ENCODE results near the gene CD80. TPM values are rescaled to one million over a fixed set of nuclear protein-coding genes. Genes with fewer than 3 reads are reported as not detected.

The CD80 gene
- total and polyA plus RNA-seq, 10 of the 15 experiments (the other 5 are each of a cell fraction or from before 2014, with no cell fraction given), result 41.4 to 137 (median 58.1) TPM

DNA sequence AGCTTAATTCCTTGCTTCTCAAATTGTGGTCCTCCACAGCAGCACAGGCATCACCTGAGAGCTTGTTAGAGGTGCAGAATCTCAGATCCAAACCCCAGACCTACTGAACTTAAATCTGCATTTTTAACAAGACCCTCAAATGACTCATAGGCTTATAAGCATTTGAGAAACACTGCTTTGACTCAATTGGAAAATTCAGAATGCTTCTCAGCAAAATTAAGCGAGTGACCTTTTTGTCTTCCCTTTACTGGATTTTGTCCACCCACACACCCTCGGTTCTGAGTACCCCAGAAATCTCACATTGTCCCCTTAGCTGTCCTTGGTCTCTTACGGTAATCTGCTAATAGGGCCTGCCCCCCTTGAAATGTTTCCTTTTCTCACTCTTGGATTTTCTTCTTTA is 17.9 kb downstream of the CD80 start:
- no peak for FAIRE-seq
- H3K36me3 ChIP-seq (ENCODE audit: control insufficient read depth in 2 of 2, insufficient read depth in 2 of 2, low read length in 1 of 2), result peaks cover 0 to 39% of the 10 kb centered on the region in 2 experiments
- H3K9me3 ChIP-seq (replicated peaks; ENCODE audit: control insufficient read depth, insufficient read depth, low read length), result no peaks in the 10 kb centered on the region; the same call in 1 of the 3 replicates
- in situ Hi-C loops (cut with MboI) (no loop called here), intact Hi-C loops (cut with micrococcal nuclease; ENCODE audit: unreplicated experiment) (no loop called here)
- H3K27ac ChIP-seq (ENCODE audit: control insufficient read depth, insufficient read depth), result peak overlapping the region; percentile 55
- ChIA-PET RAD21 (ENCODE audit: unreplicated experiment) (interaction anchor here (0.7 to 6.0 kb wide), 7 partner anchors 16 to 135 kb away, joined by 3 to 27 read pairs (median 4); partner anchors contain the start of gene TMEM39A), POLR2A (interaction anchor here (0.6 to 2.3 kb wide), 6 partner anchors 9 to 77 kb away, joined by 3 to 11 read pairs (median 4); no protein-coding TSS in a partner anchor), CTCF (interaction anchor here (0.6 to 1.7 kb wide), 8 partner anchors 8 to 276 kb away, joined by 3 to 7 read pairs (median 4); partner anchors contain the start of gene CD80), SMC1A (ENCODE audit: uncharacterized antibody, unreplicated experiment) (interaction anchor here (0.7 to 4.0 kb wide), 11 partner anchors 9 to 155 kb away, joined by 3 to 28 read pairs (median 4); partner anchors contain the start of gene CD80)
- H3K79me2 ChIP-seq (ENCODE audit: control insufficient read depth, insufficient read depth, low read length), result peaks cover 79% of the 10 kb centered on the region
- TF ChIP-seq EGR1 (IDR thresholded peaks at IDR 0.05; ENCODE audit: borderline replicate concordance in 1 of 2, low read depth in 2 of 2, low read length in 2 of 2), result 0 out of 3 replicates have a peak, but pooled peaks of 1 of the 2 experiments have one; percentile 19
- no peak for TF ChIP-seq ZNF384 (IDR thresholded peaks at IDR 0.05; ENCODE audit: borderline replicate concordance, low read depth, low read length)
- no peaks in the 10 kb centered on the region for H4K20me1 ChIP-seq (ENCODE audit: control insufficient read depth, insufficient read depth)
- DNase-seq (ENCODE audit: low read depth, low spot score), result no peak
- peak overlapping the region; percentile 17; the same call in 1 of the 2 replicates for H3K4me3 ChIP-seq
- peak overlapping the region; percentile 51 for H3K4me2 ChIP-seq (ENCODE audit: control insufficient read depth, insufficient read depth)
- no peak overlapping the region for H2AFZ ChIP-seq (ENCODE audit: control insufficient read depth, low read depth, low read length)
- WGBS (ENCODE audit: insufficient coverage, insufficient replicate concordance, low lambda C conversion rate, missing lambda C conversion rate), result 2% methylated on average over 3 of the region's 3 CpGs
- H3K27me3 ChIP-seq (replicated peaks in 1 of 2; ENCODE audit: control insufficient read depth in 2 of 2, insufficient read depth in 2 of 2, low read length in 1 of 2), result no peaks in the 10 kb centered on the region
- peak; percentile 36 for ATAC-seq
- no TSS peak for BruUV-seq (replicated peaks)
- H3K4me1 ChIP-seq (ENCODE audit: control insufficient read depth, insufficient read depth, low read length), result peaks cover 16% of the 10 kb centered on the region
- no peak overlapping the region for H3K9ac ChIP-seq (ENCODE audit: control insufficient read depth, insufficient read depth, low read length)

GRCh38 chr3:119538772-119539171 is 20.6 kb downstream of the CD80 start:
- Histone ChIP-seq H3K9ac (ENCODE audit: control insufficient read depth, insufficient read depth, low read length) (no peak overlapping the region), H3K27me3 (replicated peaks in 1 of 2; ENCODE audit: control insufficient read depth in 2 of 2, insufficient read depth in 2 of 2, low read length in 1 of 2) (no peaks in the 10 kb centered on the region), H3K79me2 (ENCODE audit: control insufficient read depth, insufficient read depth, low read length) (peaks cover 59% of the 10 kb centered on the region), H3K4me3 (no peak overlapping the region), H2AFZ (ENCODE audit: control insufficient read depth, low read depth, low read length) (no peak overlapping the region), H3K4me2 (ENCODE audit: control insufficient read depth, insufficient read depth) (peak overlapping the region; percentile 31), H3K9me3 (replicated peaks; ENCODE audit: control insufficient read depth, insufficient read depth, low read length) (no peaks in the 10 kb centered on the region), H4K20me1 (ENCODE audit: control insufficient read depth, insufficient read depth) (no peaks in the 10 kb centered on the region), H3K4me1 (ENCODE audit: control insufficient read depth, insufficient read depth, low read length) (peaks cover 16% of the 10 kb centered on the region), H3K27ac (ENCODE audit: control insufficient read depth, insufficient read depth) (peak overlapping the region; percentile 63; the same call in 1 of the 2 replicates), H3K36me3 (ENCODE audit: control insufficient read depth in 2 of 2, insufficient read depth in 2 of 2, low read length in 1 of 2) (peaks cover 0 to 26% of the 10 kb centered on the region in 2 experiments)
- CTCF ChIA-PET, result interaction anchor here (0.6 to 2.2 kb wide), 7 partner anchors 8 to 207 kb away, joined by 3 to 14 read pairs (median 6); partner anchors contain the start of gene CD80
- POLR2A ChIA-PET, result interaction anchor here (1.1 kb wide), 2 partner anchors 12 to 138 kb away, joined by 3 read pairs; partner anchors contain the start of gene COX17
- DNase-seq (ENCODE audit: low read depth, low spot score) (no peak), FAIRE-seq (no peak), ATAC-seq (peak; percentile 43)
- SMC1A ChIA-PET (ENCODE audit: uncharacterized antibody, unreplicated experiment), result interaction anchor here (1.2 to 4.0 kb wide), 9 partner anchors 8 to 39 kb away, joined by 3 to 28 read pairs (median 7); partner anchors contain the start of gene CD80
- intact Hi-C loops (cut with micrococcal nuclease; ENCODE audit: unreplicated experiment) (no loop called here), in situ Hi-C loops (cut with MboI) (no loop called here)
- no TSS peak for BruUV-seq (replicated peaks)
- WGBS (ENCODE audit: insufficient coverage, insufficient replicate concordance, low lambda C conversion rate, missing lambda C conversion rate), result 53% methylated on average over 1 of the region's 1 CpG
- RAD21 ChIA-PET (ENCODE audit: unreplicated experiment), result interaction anchor here (0.8 to 6.0 kb wide), 5 partner anchors 15 to 61 kb away, joined by 3 to 27 read pairs (median 4); partner anchors contain the start of gene CD80
- TF ChIP-seq, protein P1, sequence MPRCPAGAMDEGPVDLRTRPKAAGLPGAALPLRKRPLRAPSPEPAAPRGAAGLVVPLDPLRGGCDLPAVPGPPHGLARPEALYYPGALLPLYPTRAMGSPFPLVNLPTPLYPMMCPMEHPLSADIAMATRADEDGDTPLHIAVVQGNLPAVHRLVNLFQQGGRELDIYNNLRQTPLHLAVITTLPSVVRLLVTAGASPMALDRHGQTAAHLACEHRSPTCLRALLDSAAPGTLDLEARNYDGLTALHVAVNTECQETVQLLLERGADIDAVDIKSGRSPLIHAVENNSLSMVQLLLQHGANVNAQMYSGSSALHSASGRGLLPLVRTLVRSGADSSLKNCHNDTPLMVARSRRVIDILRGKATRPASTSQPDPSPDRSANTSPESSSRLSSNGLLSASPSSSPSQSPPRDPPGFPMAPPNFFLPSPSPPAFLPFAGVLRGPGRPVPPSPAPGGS (IDR thresholded peaks at IDR 0.05; ENCODE audit: borderline replicate concordance, insufficient read depth, low read depth, low read length, poor library complexity, severe bottlenecking), result peak; percentile 41
- TF ChIP-seq SREBF2 (IDR thresholded peaks at IDR 0.05; ENCODE audit: low read length) (no peak), BHLHE40 (IDR thresholded peaks at IDR 0.05; ENCODE audit: borderline replicate concordance in 1 of 2, low read depth in 2 of 2, low read length in 1 of 2) (0 out of 4 replicates have a peak, but pooled peaks of 1 of the 2 experiments have one; percentile 19), ETV6 (conservative IDR thresholded peaks at IDR 0.05 in 1 of 2, IDR thresholded peaks at IDR 0.05 in 1 of 2; ENCODE audit: borderline replicate concordance in 1 of 2, low read depth in 1 of 2) (no peak), MEF2B (IDR thresholded peaks at IDR 0.05; ENCODE audit: partially characterized antibody, poor library complexity, severe bottlenecking) (peak; percentile 69)
- TF ChIP-seq, protein P2, sequence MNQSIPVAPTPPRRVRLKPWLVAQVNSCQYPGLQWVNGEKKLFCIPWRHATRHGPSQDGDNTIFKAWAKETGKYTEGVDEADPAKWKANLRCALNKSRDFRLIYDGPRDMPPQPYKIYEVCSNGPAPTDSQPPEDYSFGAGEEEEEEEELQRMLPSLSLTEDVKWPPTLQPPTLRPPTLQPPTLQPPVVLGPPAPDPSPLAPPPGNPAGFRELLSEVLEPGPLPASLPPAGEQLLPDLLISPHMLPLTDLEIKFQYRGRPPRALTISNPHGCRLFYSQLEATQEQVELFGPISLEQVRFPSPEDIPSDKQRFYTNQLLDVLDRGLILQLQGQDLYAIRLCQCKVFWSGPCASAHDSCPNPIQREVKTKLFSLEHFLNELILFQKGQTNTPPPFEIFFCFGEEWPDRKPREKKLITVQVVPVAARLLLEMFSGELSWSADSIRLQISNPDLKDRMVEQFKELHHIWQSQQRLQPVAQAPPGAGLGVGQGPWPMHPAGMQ (IDR thresholded peaks at IDR 0.05; ENCODE audit: borderline replicate concordance), result no peak
